Camera-type eye (tissue), 1 donor: ENCODE data around the gene RCC2. TPM values are rescaled to one million over a fixed set of nuclear protein-coding genes. Genes with fewer than 3 reads are reported as not detected.

Source experiments
- total RNA-seq: library from RNA; depleted of rRNA; stranded (reverse); fragments of >200 nt; gene quantifications from one replicate; pipeline ENCODE4 v1.2.3, GENCODE V29; 2014

The RCC2 gene
- total RNA-seq = 46.5 TPM

DNA sequence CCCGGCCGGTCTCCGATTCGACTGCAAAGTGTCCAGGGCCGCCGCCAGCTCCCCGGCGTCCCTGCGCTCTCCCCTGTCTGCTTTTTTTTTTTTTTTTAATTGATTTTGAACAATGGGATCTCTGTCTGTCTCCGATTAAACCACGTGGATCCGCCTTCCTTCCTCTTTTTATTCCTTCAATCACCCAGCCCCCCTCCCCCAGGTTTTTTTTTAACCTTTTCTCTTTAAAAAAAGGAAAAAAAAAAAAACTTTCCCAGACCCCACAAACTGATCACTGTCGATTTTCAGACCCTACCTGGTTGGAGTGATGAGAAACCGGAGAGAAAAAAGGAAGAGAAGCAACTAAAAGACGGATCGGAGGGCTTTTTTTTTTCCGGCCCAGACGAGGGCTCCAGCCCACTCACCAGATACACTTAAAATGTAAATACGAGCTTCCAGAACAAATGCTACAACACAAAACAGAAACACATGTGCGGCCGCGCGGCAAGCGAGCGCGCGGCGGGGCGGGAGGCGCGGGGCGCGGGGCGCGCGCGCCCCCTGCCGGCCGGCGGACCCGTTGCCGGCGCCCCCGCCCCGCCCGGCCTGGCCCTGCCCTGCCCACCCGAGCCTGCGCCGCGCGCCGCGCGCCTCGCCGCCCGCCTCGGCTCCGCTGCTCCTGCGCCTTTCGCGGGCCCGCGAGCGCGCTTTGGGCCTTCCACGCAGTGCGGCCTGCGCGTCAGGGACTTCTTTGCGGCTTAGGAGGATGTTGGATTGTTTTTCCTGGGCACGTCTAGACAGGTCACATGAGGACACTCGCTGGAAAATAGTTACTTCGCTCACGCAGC lies at the start of gene RCC2:
TSS of gene RCC2 (minus strand) at position 428 of the 824 bp plus-strand sequence. CDS start 1,163 bp downstream, outside the sequence.

DNA sequence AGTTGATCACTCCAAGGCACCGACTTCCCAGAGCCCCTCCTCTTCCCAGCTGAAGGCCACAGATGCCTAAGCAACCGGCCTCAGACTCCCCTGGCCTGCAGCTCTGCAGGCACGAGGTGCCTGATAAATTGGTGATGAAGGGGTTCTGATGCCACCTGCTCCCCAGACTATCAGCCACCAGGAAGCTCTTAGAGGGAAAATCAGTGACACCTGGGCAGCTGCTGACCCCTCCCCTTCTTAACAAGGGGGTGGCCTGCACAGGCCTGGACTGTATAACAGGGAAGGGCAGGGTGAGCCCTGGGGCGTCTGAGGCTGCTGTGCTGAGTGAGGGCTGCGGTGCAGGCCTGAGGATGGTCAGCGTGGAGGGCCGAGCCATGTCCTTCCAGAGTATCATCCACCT lies 67.6 kb downstream of the RCC2 start, which contains the start of gene PADI6:
TSS of gene PADI6 (plus strand) at position 301 of the 400 bp plus-strand sequence. CDS start at position 351, 50 bp downstream.

Other genes starting within 250 kb of the RCC2 start
- 0.33 TPM for gene PADI1, start 234.5 kb downstream of the RCC2 start, total RNA-seq
- 0.11 TPM for gene PADI3, start 190.6 kb downstream of the RCC2 start, total RNA-seq
- gene PADI4, start 131.5 kb downstream of the RCC2 start, total RNA-seq = 3.0 TPM
- gene PADI6, start 67.5 kb downstream of the RCC2 start, total RNA-seq = 0.16 TPM
- gene ARHGEF10L, start 100.0 kb upstream of the RCC2 start, total RNA-seq = 52.7 TPM